Suprapubic skin (tissue), 4 donors: ENCODE measurements around the gene SPARC. TPM values are rescaled to one million over a fixed set of nuclear protein-coding genes. Genes with fewer than 3 reads are reported as not detected.

Source experiments
- DNase-seq, 2 donors: peaks; one replicate each; pipeline ENCODE4 v3.0.0-alpha.2; 2019; ENCODE audit warnings: low spot score in 2 of 2
- H3K27ac ChIP-seq: fragments of 200-600 bp; sonication (generic); one replicate; pipeline ENCODE4 v1.5.1; 2019
- H3K27me3 ChIP-seq: fragments of 200-600 bp; sonication (generic); one replicate; pipeline ENCODE4 v1.5.1; 2019
- H3K36me3 ChIP-seq: fragments of 200-600 bp; sonication (generic); one replicate; pipeline ENCODE4 v1.5.1; 2019
- H3K4me1 ChIP-seq: fragments of 200-600 bp; sonication (generic); one replicate; pipeline ENCODE4 v1.5.1; 2019
- H3K4me3 ChIP-seq: fragments of 200-600 bp; sonication (generic); one replicate; pipeline ENCODE4 v1.5.1; 2019; ENCODE audit warnings: mild to moderate bottlenecking
- H3K9me3 ChIP-seq: fragments of 200-600 bp; sonication (generic); one replicate; pipeline ENCODE4 v1.5.1; 2019
- EP300 ChIP-seq: sonication (generic); formaldehyde crosslinking; IDR thresholded peaks from one replicate; pipeline ENCODE4 v1.6.1; 2017; ENCODE audit warnings: antibody characterized with exemption
- POLR2A ChIP-seq, 2 donors: fragments of 450-650 bp; IDR thresholded peaks; one replicate each; pipeline ENCODE4 v1.6.1; 2017; ENCODE audit warnings: antibody characterized with exemption in 2 of 2, mild to moderate bottlenecking in 2 of 2, moderate library complexity in 2 of 2
- POLR2AphosphoS5 ChIP-seq, 3 donors: sonication (generic); formaldehyde crosslinking; IDR thresholded peaks; one replicate each; pipeline ENCODE4 v1.6.1; 2017; ENCODE audit warnings: antibody characterized with exemption in 3 of 3
- WGBS: methylation state at CpG from one replicate; pipeline ENCODE4 v1.1.5; 2018; 5-methylcytosine and 5-hydroxymethylcytosine counted together
- total RNA-seq, 4 donors: library from RNA; depleted of rRNA; stranded (reverse); fragments of >200 nt; gene quantifications; one replicate each; pipeline ENCODE4 v1.1.0, GENCODE V29; 2016
- TF ChIP-seq, protein P1 (sequence below), 2 donors: fragments of 200-600 bp in 1 of 2; fragments of 450-650 bp in 1 of 2; sonication (generic) in 1 of 2; IDR thresholded peaks; one replicate each; pipeline ENCODE4 v1.5.1; 2016 to 2019; ENCODE audit warnings: antibody characterized with exemption in 2 of 2, mild to moderate bottlenecking in 1 of 2, moderate library complexity in 1 of 2

SPARC gene
- total RNA-seq, 4 donors from 2014 or later, result 265 to 337 (median 270) TPM

DNA sequence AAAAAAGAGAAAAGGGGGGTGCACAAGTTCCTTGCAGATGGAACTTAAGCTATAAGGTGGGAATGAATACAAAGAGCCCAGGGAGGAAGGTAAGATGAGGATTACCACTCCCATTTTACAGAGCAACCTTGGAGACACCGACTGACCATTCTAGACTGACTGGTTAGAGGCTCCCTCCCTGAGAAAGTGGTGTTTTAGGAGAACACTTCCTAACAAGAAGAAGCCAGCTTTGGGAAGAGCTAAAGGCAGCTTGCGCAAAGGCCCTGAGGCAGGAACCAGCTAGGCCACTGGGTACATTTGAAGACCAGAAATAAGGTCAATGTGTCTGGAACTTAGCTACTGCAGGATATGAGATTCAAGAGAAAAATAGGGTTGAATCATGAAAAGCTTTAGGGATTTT, 38.6 kb downstream of the SPARC start:
- H3K9me3 ChIP-seq, result no peaks in the 10 kb centered on the region
- H3K4me3 ChIP-seq, result no peak overlapping the region
- no peak overlapping the region for H3K27ac ChIP-seq
- H3K4me1 ChIP-seq, result peaks cover 35% of the 10 kb centered on the region
- 79% methylated on average over 2 of the region's 2 CpGs for WGBS
- no peaks in the 10 kb centered on the region for H3K36me3 ChIP-seq
- no peak for DNase-seq
- no peak for TF ChIP-seq POLR2A (IDR thresholded peaks at IDR 0.05)
- TF ChIP-seq, protein P1, sequence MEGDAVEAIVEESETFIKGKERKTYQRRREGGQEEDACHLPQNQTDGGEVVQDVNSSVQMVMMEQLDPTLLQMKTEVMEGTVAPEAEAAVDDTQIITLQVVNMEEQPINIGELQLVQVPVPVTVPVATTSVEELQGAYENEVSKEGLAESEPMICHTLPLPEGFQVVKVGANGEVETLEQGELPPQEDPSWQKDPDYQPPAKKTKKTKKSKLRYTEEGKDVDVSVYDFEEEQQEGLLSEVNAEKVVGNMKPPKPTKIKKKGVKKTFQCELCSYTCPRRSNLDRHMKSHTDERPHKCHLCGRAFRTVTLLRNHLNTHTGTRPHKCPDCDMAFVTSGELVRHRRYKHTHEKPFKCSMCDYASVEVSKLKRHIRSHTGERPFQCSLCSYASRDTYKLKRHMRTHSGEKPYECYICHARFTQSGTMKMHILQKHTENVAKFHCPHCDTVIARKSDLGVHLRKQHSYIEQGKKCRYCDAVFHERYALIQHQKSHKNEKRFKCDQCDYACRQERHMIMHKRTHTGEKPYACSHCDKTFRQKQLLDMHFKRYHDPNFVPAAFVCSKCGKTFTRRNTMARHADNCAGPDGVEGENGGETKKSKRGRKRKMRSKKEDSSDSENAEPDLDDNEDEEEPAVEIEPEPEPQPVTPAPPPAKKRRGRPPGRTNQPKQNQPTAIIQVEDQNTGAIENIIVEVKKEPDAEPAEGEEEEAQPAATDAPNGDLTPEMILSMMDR (IDR thresholded peaks at IDR 0.05), result no peak
- no peak for TF ChIP-seq EP300
- no peaks in the 10 kb centered on the region for H3K27me3 ChIP-seq

DNA sequence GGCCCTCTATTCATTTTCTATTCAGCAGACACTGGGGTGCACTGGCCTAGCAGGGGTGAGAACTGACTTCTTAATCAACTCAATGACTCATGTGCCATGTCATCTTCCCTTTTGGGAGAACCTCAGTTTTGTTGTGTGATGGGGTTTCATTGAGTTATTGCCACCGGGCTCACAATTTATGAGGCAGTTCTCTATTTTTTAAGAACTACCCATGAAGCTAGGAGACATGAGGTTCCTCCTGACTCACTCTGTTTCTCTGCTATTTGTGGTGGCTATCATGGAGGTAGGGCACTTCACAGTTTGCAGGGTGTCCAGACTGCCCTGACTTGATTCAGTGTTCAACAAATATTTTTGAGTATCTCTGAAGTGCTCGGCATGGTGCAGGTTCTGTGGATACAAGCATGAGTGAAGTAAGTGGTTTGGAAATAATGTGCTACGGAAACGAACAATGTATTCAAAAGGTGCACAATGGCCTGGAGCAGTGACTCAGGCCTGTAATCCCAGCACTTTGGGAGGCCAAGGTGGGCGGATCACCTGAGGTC, 39.3 kb downstream of the SPARC start:
- H3K4me1 ChIP-seq, result peaks cover 35% of the 10 kb centered on the region
- 75% methylated on average over 5 of the region's 5 CpGs for WGBS
- DNase-seq, result no peak
- TF ChIP-seq, protein P1 (IDR thresholded peaks at IDR 0.05), result no peak
- TF ChIP-seq POLR2A (IDR thresholded peaks at IDR 0.05), result no peak
- H3K36me3 ChIP-seq, result no peaks in the 10 kb centered on the region
- H3K27ac ChIP-seq, result no peak overlapping the region
- no peak overlapping the region for H3K4me3 ChIP-seq
- H3K9me3 ChIP-seq, result no peaks in the 10 kb centered on the region
- H3K27me3 ChIP-seq, result no peaks in the 10 kb centered on the region

DNA sequence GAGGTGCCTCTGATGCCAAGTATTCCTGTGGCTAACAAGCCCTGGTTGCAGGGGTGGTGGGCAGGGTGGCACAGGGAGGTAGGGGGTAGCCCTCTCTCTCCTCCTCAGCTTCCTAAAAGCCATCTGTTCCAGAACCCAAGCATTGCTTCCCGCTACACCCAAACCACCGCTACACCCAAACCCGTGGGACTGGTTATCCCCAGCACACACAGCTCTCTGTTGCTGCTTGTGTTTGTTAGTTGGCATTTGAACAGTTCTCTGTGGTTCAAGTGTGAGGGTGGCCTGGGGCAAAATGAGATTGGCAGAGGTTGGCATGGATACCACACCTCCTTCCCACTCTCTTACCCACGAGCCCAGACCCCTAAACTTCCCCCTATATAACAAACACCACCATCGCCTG, 40.4 kb downstream of the SPARC start:
- 52% methylated on average over 5 of the region's 5 CpGs for WGBS
- H3K27ac ChIP-seq, result peak overlapping the region; percentile 40

DNA sequence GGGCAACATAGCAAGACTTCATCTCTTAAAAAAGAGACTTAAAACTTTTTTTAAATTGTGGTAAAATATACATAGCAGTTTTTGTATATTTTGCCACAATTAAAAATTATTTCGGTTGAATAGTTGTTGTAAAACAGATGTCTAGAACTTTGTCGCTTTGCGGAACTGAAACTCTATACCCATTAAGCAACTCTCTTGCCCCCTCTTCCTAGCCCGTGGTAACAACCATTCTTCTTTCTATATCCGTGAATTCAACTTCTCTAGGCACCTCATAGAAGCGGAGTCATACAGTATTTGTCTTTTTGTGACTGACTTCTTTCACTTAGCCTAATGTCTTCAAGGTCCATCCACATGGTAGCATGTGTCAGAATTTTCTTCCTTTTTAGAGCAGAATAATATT, 43.3 kb downstream of the SPARC start:
- TF ChIP-seq POLR2A (IDR thresholded peaks at IDR 0.05), result no peak
- TF ChIP-seq EP300, result no peak
- TF ChIP-seq, protein P1 (IDR thresholded peaks at IDR 0.05), result no peak
- TF ChIP-seq POLR2AphosphoS5 (IDR thresholded peaks at IDR 0.05), result no peak
- 70% methylated on average over 6 of the region's 6 CpGs for WGBS
- H3K4me1 ChIP-seq, result peaks cover 37% of the 10 kb centered on the region

More for the DNA sequence above, 40.4 kb downstream of the SPARC start:
- Histone ChIP-seq H3K4me1 (peaks cover 31% of the 10 kb centered on the region), H3K9me3 (no peaks in the 10 kb centered on the region), H3K4me3 (no peak overlapping the region), H3K36me3 (no peaks in the 10 kb centered on the region), H3K27me3 (no peaks in the 10 kb centered on the region)
- DNase-seq, result no peak
- TF ChIP-seq, protein P1 (IDR thresholded peaks at IDR 0.05), result no peak
- TF ChIP-seq EP300 (no peak), POLR2AphosphoS5 (IDR thresholded peaks at IDR 0.05) (no peak), POLR2A (IDR thresholded peaks at IDR 0.05) (no peak)

DNA sequence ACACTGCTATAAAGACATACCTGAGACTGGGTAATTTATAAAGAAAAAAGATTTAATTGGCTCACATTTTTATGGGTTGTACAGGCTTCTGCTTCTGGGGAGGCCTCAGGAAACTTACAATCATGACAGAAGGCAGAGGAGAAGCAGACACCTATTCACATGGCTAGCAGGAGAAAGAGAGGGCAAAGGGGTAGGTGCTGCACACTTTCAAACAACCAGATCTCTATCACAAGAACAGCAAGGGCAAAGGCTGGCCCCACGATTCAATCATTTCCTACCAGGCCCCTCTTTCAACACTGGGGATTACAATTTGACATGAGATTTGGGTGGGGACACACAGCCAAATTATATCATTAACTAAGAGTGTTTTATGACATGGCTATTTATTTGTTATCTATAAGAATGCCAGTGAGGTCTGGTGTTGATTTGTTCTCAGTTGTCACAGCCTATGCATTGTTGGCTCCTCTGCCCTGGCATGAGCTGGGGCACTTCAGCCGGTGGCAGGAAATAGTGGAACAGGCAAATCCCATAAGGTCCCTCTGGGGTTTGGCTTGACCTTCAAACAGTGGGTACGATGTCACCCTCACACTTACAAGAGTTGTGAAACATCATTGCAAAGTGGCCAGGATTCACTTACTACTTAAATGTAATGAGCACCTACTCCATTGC, 44.1 kb downstream of the SPARC start:
- H3K36me3 ChIP-seq, result no peaks in the 10 kb centered on the region
- WGBS, result 49% methylated on average over 3 of the region's 3 CpGs
- H3K27ac ChIP-seq, result no peak overlapping the region
- no peaks in the 10 kb centered on the region for H3K27me3 ChIP-seq
- no peaks in the 10 kb centered on the region for H3K9me3 ChIP-seq
- no peak for DNase-seq
- H3K4me1 ChIP-seq, result peaks cover 40% of the 10 kb centered on the region
- no peak overlapping the region for H3K4me3 ChIP-seq
- no peak for TF ChIP-seq POLR2A (IDR thresholded peaks at IDR 0.05)
- TF ChIP-seq, protein P1 (IDR thresholded peaks at IDR 0.05), result no peak
- no peak for TF ChIP-seq POLR2AphosphoS5 (IDR thresholded peaks at IDR 0.05)
- no peak for TF ChIP-seq EP300

More for the DNA sequence above, 43.3 kb downstream of the SPARC start:
- no peaks in the 10 kb centered on the region for H3K36me3 ChIP-seq
- H3K27ac ChIP-seq, result no peak overlapping the region
- no peaks in the 10 kb centered on the region for H3K27me3 ChIP-seq
- no peak overlapping the region for H3K4me3 ChIP-seq
- DNase-seq, result no peak
- H3K9me3 ChIP-seq, result no peaks in the 10 kb centered on the region
